H9 (cell line): ENCODE measurements around the gene NEGR1. TPM values are rescaled to one million over a fixed set of nuclear protein-coding genes. Genes with fewer than 3 reads are reported as not detected.

Experiments
- DNase-seq: peaks from one replicate; pipeline ENCODE4 v3.0.0-alpha.2; 2017
- H2AFZ ChIP-seq: one replicate; pipeline ENCODE4 v1.6.1; 2013; ENCODE audit warnings: mild to moderate bottlenecking, low read length, control low read depth, moderate library complexity
- H2AK5ac ChIP-seq: 2 replicates; pipeline ENCODE4 v1.6.1; 2013; ENCODE audit warnings: low read length, control low read depth, mixed read lengths; ENCODE audit not compliant: insufficient read length
- H2BK120ac ChIP-seq: one replicate; pipeline ENCODE4 v1.6.1; 2013; ENCODE audit warnings: low read depth, mild to moderate bottlenecking, low read length, control low read depth, inconsistent platforms; ENCODE audit not compliant: poor library complexity, severe bottlenecking
- H2BK12ac ChIP-seq: 2 replicates; pipeline ENCODE4 v1.6.1; 2013; ENCODE audit warnings: low read length, control low read depth, mixed read lengths, low read depth; ENCODE audit not compliant: insufficient read length
- H2BK15ac ChIP-seq: 2 replicates; pipeline ENCODE4 v1.6.1; 2013; ENCODE audit warnings: low read depth, low read length, control low read depth
- H2BK20ac ChIP-seq: one replicate; pipeline ENCODE4 v1.6.1; 2013; ENCODE audit warnings: low read depth, mild to moderate bottlenecking, low read length, control low read depth, inconsistent platforms; ENCODE audit not compliant: poor library complexity, severe bottlenecking
- H2BK5ac ChIP-seq: 2 replicates; pipeline ENCODE4 v1.6.1; 2013; ENCODE audit warnings: low read length, control low read depth, mixed read lengths; ENCODE audit not compliant: insufficient read length
- H3K14ac ChIP-seq: 2 replicates; pipeline ENCODE4 v1.6.1; 2013; ENCODE audit warnings: low read length, control low read depth; ENCODE audit not compliant: insufficient read depth
- H3K18ac ChIP-seq: 2 replicates; pipeline ENCODE4 v1.6.1; 2013; ENCODE audit warnings: low read depth, mild to moderate bottlenecking, mixed read lengths, low read length, control low read depth; ENCODE audit not compliant: insufficient read length
- H3K23ac ChIP-seq: 2 replicates; pipeline ENCODE4 v1.6.1; 2013; ENCODE audit warnings: low read length, control low read depth, mixed read lengths, low read depth; ENCODE audit not compliant: insufficient read length
- H3K23me2 ChIP-seq: 2 replicates; pipeline ENCODE4 v1.6.1; 2013; ENCODE audit warnings: low read depth, mild to moderate bottlenecking, mixed read lengths, low read length, control low read depth; ENCODE audit not compliant: insufficient read length, poor library complexity, severe bottlenecking
- H3K27ac ChIP-seq: 2 replicates; pipeline ENCODE4 v1.5.1; 2013; ENCODE audit warnings: low read length, control low read depth, mixed read lengths, low read depth; ENCODE audit not compliant: insufficient read length
- H3K27me3 ChIP-seq: 2 replicates; pipeline ENCODE4 v1.6.1; 2013; ENCODE audit warnings: low read length, control low read depth, inconsistent platforms; ENCODE audit not compliant: insufficient read depth
- H3K4ac ChIP-seq: 2 replicates; pipeline ENCODE4 v1.6.1; 2013; ENCODE audit warnings: low read depth, mild to moderate bottlenecking, control low read depth, inconsistent platforms, low read length, moderate library complexity
- H3K4me1 ChIP-seq: 2 replicates; pipeline ENCODE4 v1.6.1; 2013; ENCODE audit warnings: low read length, control low read depth, inconsistent platforms; ENCODE audit not compliant: insufficient read depth
- H3K4me2 ChIP-seq: 2 replicates; pipeline ENCODE4 v1.6.1; 2013; ENCODE audit warnings: low read length, control low read depth, mixed read lengths; ENCODE audit not compliant: insufficient read length, insufficient read depth
- H3K56ac ChIP-seq: 2 replicates; pipeline ENCODE4 v1.6.1; 2013; ENCODE audit warnings: low read depth, mild to moderate bottlenecking, mixed read lengths, low read length, control low read depth; ENCODE audit not compliant: insufficient read length
- H3K79me1 ChIP-seq: 2 replicates; pipeline ENCODE4 v1.6.1; 2013; ENCODE audit warnings: low read depth, mild to moderate bottlenecking, moderate library complexity, low read length, control low read depth, inconsistent platforms; ENCODE audit not compliant: insufficient read depth, poor library complexity, severe bottlenecking
- H3K79me2 ChIP-seq: 2 replicates; pipeline ENCODE4 v1.6.1; 2013; ENCODE audit warnings: low read length, control low read depth, inconsistent platforms; ENCODE audit not compliant: insufficient read depth
- H3K9ac ChIP-seq: 2 replicates; pipeline ENCODE4 v1.6.1; 2013; ENCODE audit warnings: low read length, control low read depth, mixed read lengths; ENCODE audit not compliant: insufficient read length; ENCODE audit errors: extremely low read depth
- H3K9me3 ChIP-seq: one replicate; pipeline ENCODE4 v1.6.1; 2013; ENCODE audit warnings: low read depth, low read length, inconsistent platforms; ENCODE audit not compliant: control insufficient read depth
- H3T11ph ChIP-seq: one replicate; pipeline ENCODE4 v1.6.1; 2013; ENCODE audit warnings: mild to moderate bottlenecking, low read length, control low read depth, inconsistent platforms
- H4K20me1 ChIP-seq: one replicate; pipeline ENCODE4 v1.6.1; 2013; ENCODE audit not compliant: control insufficient read depth, insufficient read length, insufficient read depth
- H4K5ac ChIP-seq: 2 replicates; pipeline ENCODE4 v1.6.1; 2013; ENCODE audit warnings: low read depth, mild to moderate bottlenecking, mixed read lengths, low read length, control low read depth; ENCODE audit not compliant: insufficient read length
- H4K8ac ChIP-seq: replicated peaks from 2 replicates; pipeline ENCODE4 v1.6.1; 2013; ENCODE audit warnings: low read length, control low read depth, mixed read lengths, low read depth; ENCODE audit not compliant: insufficient read length
- H4K91ac ChIP-seq: 2 replicates; pipeline ENCODE4 v1.6.1; 2013; ENCODE audit warnings: low read depth, mild to moderate bottlenecking, moderate library complexity, mixed read lengths, low read length, control low read depth; ENCODE audit not compliant: insufficient read length
- H3K27ac Mint-ChIP-seq, 3 experiments: 2 replicates in 2 of 3; 3 replicates in 1 of 3; pipeline ENCODE4 v1.8.0; 2020 to 2021; ENCODE audit warnings: mixed read lengths in 3 of 3, mild to moderate bottlenecking in 1 of 3, moderate library complexity in 1 of 3
- H3K27me3 Mint-ChIP-seq: 2 replicates; pipeline ENCODE4 v1.8.0; 2021; ENCODE audit warnings: low read depth, mild to moderate bottlenecking, moderate library complexity, mixed read lengths
- H3K36me3 Mint-ChIP-seq, 3 experiments: 2 replicates in 2 of 3; 3 replicates in 1 of 3; pipeline ENCODE4 v1.8.0; 2020 to 2021; ENCODE audit warnings: low read depth in 3 of 3, mixed read lengths in 3 of 3; ENCODE audit not compliant: insufficient read depth in 1 of 3
- H3K4me1 Mint-ChIP-seq, 2 experiments: 2 replicates each; pipeline ENCODE4 v1.8.0; 2020; ENCODE audit warnings: mixed read lengths in 2 of 2
- H3K4me3 Mint-ChIP-seq, 2 experiments: 2 replicates in 1 of 2; 3 replicates in 1 of 2; pipeline ENCODE4 v1.8.0; 2020 to 2021; ENCODE audit warnings: mild to moderate bottlenecking in 2 of 2, mixed read lengths in 2 of 2, moderate library complexity in 1 of 2
- H3K9me3 Mint-ChIP-seq, 2 experiments: 2 replicates in 1 of 2; 3 replicates in 1 of 2; pipeline ENCODE4 v1.8.0; 2020; ENCODE audit warnings: mild to moderate bottlenecking in 2 of 2, mixed read lengths in 2 of 2, moderate library complexity in 1 of 2
- WGBS: extraction: QIAGEN DNeasy Blood & Tissue Kit; methylation state at CpG from one replicate; pipeline ENCODE4 v1.1.7; 2013; ENCODE audit warnings: missing lambda C conversion rate, low lambda C conversion rate, mixed read lengths; ENCODE audit not compliant: insufficient read length; ENCODE audit errors: extremely low coverage; 5-methylcytosine and 5-hydroxymethylcytosine counted together
- total RNA-seq: library from RNA; stranded (reverse); gene quantifications from 2 replicates; pipeline ENCODE4 v1.2.1, GENCODE V29; 2021
- TF ChIP-seq, protein P1 (sequence below): fragments of 200-600 bp; sonication (generic); conservative IDR thresholded peaks from 3 replicates; pipeline ENCODE4 v1.8.0; 2021; ENCODE audit warnings: antibody characterized with exemption, mild to moderate bottlenecking

The NEGR1 gene
- total RNA-seq, 1 experiment from 2014 or later = 0.13 TPM

DNA sequence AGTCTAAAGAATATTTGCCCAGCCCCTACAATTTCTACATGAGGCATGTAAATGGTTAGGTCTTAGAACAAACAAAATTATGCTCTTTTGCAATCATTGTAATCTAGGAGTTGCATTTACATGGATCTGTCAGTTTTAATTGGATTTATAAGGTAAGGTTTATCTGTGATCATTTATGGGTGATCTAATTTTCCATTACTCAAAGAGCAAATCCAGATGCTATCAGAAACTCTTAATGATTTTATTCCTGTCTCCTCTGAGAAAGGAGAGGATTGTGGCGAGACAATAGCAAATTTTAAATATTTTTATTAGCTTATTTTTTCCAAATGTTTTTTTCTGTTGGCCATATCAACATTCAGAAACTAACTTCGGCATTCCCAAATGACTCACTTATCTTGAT is 14.2 kb upstream of the NEGR1 start:
- Mint-ChIP-seq H3K36me3 (peaks cover 0 to 5% (median 0%) of the 10 kb centered on the region in 3 experiments; a peak in 1 of 7 replicates), H3K4me1 (peaks cover 4 to 12% of the 10 kb centered on the region in 2 experiments), H3K4me3 (no peak overlapping the region), H3K9me3 (peaks cover 3 to 4% of the 10 kb centered on the region in 2 experiments; a peak in 3 of 5 replicates), H3K27me3 (peaks cover 1% of the 10 kb centered on the region; the same call in 1 of the 2 replicates), H3K27ac (no peak overlapping the region)
- Histone ChIP-seq H2BK120ac (no peak overlapping the region), H2BK12ac (no peak overlapping the region), H2BK15ac (no peak overlapping the region), H3K79me2 (no peaks in the 10 kb centered on the region), H2BK20ac (no peak overlapping the region), H2BK5ac (no peak overlapping the region), H2AFZ (no peak overlapping the region), H3K27me3 (no peaks in the 10 kb centered on the region), H3T11ph (no peak overlapping the region), H3K18ac (no peak overlapping the region), H2AK5ac (no peak overlapping the region), H4K91ac (no peak overlapping the region), H3K14ac (no peak overlapping the region), H3K4me1 (no peaks in the 10 kb centered on the region; the same call in 1 of the 2 replicates), H4K20me1 (no peaks in the 10 kb centered on the region), H3K4ac (no peak overlapping the region), H3K27ac (no peak overlapping the region), H3K56ac (no peak overlapping the region), H3K9me3 (no peaks in the 10 kb centered on the region), H3K23me2 (no peaks in the 10 kb centered on the region), H3K23ac (no peak overlapping the region), H3K79me1 (no peaks in the 10 kb centered on the region), H3K9ac (no peak overlapping the region), H3K4me2 (no peak overlapping the region), H4K8ac (no peak overlapping the region), H4K5ac (no peak overlapping the region)
- no peak for DNase-seq
- WGBS = no CpG with 5 or more reads among the region's 2 CpGs
- TF ChIP-seq, protein P1, sequence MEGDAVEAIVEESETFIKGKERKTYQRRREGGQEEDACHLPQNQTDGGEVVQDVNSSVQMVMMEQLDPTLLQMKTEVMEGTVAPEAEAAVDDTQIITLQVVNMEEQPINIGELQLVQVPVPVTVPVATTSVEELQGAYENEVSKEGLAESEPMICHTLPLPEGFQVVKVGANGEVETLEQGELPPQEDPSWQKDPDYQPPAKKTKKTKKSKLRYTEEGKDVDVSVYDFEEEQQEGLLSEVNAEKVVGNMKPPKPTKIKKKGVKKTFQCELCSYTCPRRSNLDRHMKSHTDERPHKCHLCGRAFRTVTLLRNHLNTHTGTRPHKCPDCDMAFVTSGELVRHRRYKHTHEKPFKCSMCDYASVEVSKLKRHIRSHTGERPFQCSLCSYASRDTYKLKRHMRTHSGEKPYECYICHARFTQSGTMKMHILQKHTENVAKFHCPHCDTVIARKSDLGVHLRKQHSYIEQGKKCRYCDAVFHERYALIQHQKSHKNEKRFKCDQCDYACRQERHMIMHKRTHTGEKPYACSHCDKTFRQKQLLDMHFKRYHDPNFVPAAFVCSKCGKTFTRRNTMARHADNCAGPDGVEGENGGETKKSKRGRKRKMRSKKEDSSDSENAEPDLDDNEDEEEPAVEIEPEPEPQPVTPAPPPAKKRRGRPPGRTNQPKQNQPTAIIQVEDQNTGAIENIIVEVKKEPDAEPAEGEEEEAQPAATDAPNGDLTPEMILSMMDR = no peak
